Stimulated activated CD4-positive, alpha-beta T cell treated with anti-CD3 and anti-CD28 coated beads, TNF-alpha, amount 100 ng/mL, for 48 hours (primary cell): ENCODE data around the gene INTS6.
"Not testable (repeated sequence)": the region's sequence is repeated elsewhere in the genome, so short reads cannot be mapped to it uniquely, and the experiment has no call there.

Experiments
- DNase-seq, 3 donors: peaks; one replicate each; pipeline ENCODE4 v3.0.0-alpha.2; 2020; ENCODE audit warnings: low read depth in 3 of 3

The INTS6 gene

GRCh38 chr13:51415339-51415738, 37.5 kb downstream of the INTS6 start:
- DNase-seq = not testable (repeated sequence)

- no peak for DNase-seq
Measured at GRCh38 chr13:51412431-51412830, 40.4 kb downstream of the INTS6 start.

- DNase-seq = no peak
Measured at GRCh38 chr13:51405176-51405575, 47.7 kb downstream of the INTS6 start.

GRCh38 chr13:51397262-51397941, 55.4 kb downstream of the INTS6 start:
- no peak for DNase-seq

GRCh38 chr13:51396352-51396751, 56.5 kb downstream of the INTS6 start:
- no peak for DNase-seq

GRCh38 chr13:51394724-51395123, 58.1 kb downstream of the INTS6 start:
- DNase-seq = no peak

GRCh38 chr13:51385114-51385513, 67.7 kb downstream of the INTS6 start:
- DNase-seq = no peak

GRCh38 chr13:51380269-51380668, 72.6 kb downstream of the INTS6 start:
- DNase-seq = no peak

- no peak for DNase-seq
Measured at GRCh38 chr13:51373451-51373850, 79.4 kb downstream of the INTS6 start.

GRCh38 chr13:51371768-51372399, 81.0 kb downstream of the INTS6 start:
- no peak for DNase-seq

GRCh38 chr13:51370811-51371210, 82.0 kb downstream of the INTS6 start:
- no peak for DNase-seq

- no peak for DNase-seq
Measured at GRCh38 chr13:51370116-51370515, 82.7 kb downstream of the INTS6 start.

- DNase-seq = no peak
Measured at GRCh38 chr13:51364404-51365008, 88.3 kb downstream of the INTS6 start.

GRCh38 chr13:51363625-51364024, 89.2 kb downstream of the INTS6 start:
- no peak for DNase-seq

- no peak for DNase-seq
Measured at GRCh38 chr13:51361106-51361505, 91.7 kb downstream of the INTS6 start.

GRCh38 chr13:51360489-51360888, 92.3 kb downstream of the INTS6 start:
- DNase-seq = no peak

- DNase-seq = no peak
Measured at GRCh38 chr13:51359352-51359751, 93.5 kb downstream of the INTS6 start.

GRCh38 chr13:51357928-51358595, 94.8 kb downstream of the INTS6 start:
- no peak for DNase-seq

GRCh38 chr13:51355217-51355616, 97.6 kb downstream of the INTS6 start:
- DNase-seq = no peak

GRCh38 chr13:51349016-51349415, 103.8 kb downstream of the INTS6 start:
- no peak for DNase-seq

GRCh38 chr13:51348069-51348967, 104.5 kb downstream of the INTS6 start:
- DNase-seq = no peak

GRCh38 chr13:51347099-51347498, 105.7 kb downstream of the INTS6 start:
- no peak for DNase-seq
